Measurements from ENCODE around the gene BRSK1.
"Not testable (repeated sequence)": the region's sequence is repeated elsewhere in the genome, so short reads cannot be mapped to it uniquely, and the experiment has no call there.

Gene BRSK1

DNA sequence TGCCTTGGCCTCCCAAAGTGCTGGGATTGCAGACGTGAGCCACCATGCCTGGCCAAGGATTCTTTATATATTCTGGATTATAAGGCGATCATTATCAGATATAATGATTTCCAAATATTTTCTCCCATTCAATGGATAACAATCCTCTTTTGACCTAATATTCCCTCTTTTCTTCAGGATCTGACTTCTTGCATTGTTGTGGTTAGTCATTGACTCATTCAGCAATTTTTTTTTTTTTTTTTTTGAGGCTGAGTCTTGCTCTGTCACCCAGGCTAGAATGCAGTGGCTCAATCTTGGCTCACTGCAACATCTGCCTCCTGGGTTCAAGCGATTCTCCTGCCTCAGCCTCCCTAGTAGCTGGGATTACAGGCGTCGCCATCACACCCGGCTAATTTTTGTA is 46.0 kb downstream of the BRSK1 start:
- DNase-seq (ENCODE audit: low read depth) = not testable (repeated sequence)

DNA sequence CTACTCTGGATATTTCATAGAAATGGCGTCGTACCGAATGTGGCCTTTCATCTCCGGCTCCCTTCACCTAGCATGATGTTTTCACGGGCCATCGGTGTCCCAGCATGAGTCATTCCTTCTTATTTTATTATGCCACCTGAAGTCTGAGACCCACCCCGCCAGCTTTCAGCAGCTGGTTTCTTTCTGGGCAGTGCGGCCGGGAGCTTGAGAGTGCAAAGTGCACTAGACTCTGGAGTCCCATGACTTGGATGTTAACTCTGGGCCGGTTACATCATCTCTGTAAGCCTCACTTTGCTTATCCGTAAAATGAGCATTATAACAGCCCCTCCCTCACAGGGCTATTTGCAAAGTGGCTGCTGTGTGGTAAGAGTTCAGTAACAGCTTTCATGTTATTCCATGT is 50.1 kb downstream of the BRSK1 start:
- DNase-seq (ENCODE audit: low read depth) = no peak

DNA sequence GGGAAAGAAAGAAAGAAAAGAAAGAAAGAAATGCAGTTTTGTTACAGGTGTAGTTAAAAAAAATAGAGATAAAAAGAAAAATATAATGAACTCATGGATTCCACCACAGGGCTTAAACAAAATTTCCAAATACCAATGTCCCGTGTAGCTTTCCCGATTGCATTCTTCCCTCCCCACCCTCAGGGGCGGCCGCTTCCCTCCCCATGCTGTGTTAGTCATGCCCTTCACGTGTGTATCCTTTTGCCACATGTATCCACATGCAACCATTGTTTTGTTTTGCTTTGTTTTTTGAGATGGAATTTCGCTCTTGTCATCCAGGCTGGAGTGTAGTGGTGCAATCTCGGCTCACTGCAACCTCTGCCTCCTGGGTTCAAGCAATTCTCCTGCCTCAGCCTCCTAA is 52.3 kb downstream of the BRSK1 start:
- no peak for DNase-seq (ENCODE audit: low read depth)

- peak; percentile 100 for DNase-seq (ENCODE audit: low read depth)
Measured at GRCh38 chr19:55339105-55339888, 55.5 kb downstream of the BRSK1 start, which contains the start of gene KMT5C. KMT5C (plus strand) TSS chr19:55339876; CDS start chr19:55341937, 2,061 bp downstream.

- no peak for DNase-seq (ENCODE audit: low read depth)
Measured at GRCh38 chr19:55339889-55340783, 56.3 kb downstream of the BRSK1 start.

GRCh38 chr19:55340784-55341147 is 57.0 kb downstream of the BRSK1 start:
- no peak for DNase-seq (ENCODE audit: low read depth)

GRCh38 chr19:55341171-55341588 is 57.4 kb downstream of the BRSK1 start:
- no peak for DNase-seq (ENCODE audit: low read depth)

DNA sequence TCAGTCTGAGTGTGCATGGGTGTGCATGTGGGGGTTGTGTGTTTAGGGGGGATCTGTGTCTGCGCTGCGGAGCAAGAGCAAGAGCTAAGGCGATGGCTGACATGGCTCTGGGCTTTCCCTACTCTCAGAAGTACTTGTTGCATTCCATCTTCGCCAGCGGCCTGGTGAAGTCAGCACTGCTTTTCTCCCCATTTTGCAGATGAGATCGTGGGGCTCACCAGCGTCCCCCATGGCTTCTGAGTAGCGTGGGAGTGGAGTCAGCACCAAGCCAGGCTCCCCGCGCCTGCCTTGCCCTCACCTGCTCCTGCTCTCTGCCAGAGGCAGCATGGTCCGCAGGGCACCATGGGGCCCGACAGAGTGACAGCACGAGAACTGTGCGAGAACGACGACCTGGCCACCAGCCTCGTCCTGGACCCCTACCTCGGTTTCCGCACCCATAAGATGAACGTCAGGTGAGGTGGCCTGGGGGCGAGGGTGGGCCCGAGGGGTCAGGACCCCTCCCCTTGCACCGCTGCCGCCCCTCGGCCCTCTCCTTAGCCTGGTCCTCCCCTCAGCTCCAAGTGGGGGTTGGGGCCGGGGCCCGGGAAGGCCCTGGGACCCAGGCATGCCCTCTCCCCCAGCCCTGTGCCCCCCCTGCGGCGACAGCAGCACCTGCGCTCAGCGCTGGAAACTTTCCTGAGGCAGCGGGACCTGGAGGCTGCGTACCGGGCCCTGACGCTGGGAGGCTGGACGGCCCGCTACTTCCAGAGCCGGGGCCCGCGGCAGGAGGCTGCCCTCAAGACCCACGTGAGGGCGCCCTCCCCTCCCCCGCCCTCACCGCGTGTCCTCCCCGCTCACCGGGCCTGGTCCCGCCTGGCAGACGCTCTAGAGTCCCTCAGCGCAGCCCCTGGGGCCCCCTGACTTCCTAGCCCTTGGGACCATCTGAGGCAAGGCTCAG is 58.1 kb downstream of the BRSK1 start:
- DNase-seq (ENCODE audit: low read depth) = no peak

DNA sequence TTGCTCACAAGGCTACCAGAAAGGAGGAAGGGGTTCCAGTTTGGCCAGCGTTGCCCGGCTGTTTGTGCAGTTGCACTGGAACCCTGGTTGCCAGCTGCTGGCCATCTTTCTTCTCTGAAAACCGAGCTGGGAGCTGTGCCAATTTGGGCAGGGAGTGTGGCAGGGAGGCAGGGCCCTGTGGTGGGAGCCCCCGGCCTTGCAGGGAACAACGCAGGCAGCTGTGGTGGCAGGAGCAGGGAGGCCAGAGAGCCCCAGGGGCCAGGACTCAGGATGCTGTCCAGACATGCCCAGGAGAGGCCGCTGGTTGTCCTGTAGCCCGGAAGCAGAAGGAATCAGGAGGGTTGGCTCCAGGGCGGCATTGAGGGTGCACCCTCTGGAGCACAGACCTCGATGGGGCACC is 60.6 kb downstream of the BRSK1 start:
- no peak for DNase-seq (ENCODE audit: low read depth)

GRCh38 chr19:55345101-55345817 is 61.5 kb downstream of the BRSK1 start:
- no peak for DNase-seq (ENCODE audit: low read depth)

- no peak for DNase-seq (ENCODE audit: low read depth)
Measured at GRCh38 chr19:55345818-55346724, 62.3 kb downstream of the BRSK1 start.

DNA sequence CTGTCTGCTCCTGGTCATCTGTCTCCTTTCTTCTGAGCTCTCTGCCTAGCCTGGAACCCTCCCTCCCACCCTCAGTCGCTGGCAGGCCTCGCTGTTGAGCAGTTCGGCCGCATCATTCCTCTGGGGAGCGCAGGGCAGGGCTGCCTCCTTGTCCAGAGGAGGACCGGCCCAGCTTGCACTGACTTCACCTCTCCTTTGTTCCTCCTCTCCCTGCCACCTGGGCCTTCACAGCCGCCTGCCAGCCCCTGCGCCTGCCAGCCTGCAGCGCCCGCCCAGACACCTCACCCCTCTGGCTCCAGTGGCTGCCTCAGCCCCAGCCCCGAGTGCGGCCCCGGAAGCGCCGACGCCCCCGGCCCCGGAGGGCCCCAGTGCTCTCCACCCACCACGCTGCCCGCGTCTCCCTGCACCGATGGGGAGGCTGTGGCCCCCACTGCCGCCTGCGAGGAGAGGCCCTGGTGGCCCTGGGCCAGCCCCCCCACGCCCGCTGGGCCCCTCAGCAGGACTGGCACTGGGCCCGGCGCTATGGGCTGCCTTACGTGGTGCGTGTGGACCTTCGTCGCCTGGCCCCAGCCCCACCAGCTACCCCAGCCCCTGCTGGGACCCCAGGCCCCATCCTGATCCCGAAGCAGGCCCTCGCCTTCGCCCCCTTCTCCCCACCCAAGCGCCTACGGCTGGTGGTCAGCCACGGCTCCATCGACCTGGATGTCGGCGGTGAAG is 63.1 kb downstream of the BRSK1 start:
- DNase-seq (ENCODE audit: low read depth) = no peak

- no peak for DNase-seq (ENCODE audit: low read depth)
Measured at GRCh38 chr19:55347442-55348009, 63.7 kb downstream of the BRSK1 start.

GRCh38 chr19:55348317-55349034 is 64.7 kb downstream of the BRSK1 start:
- no peak for DNase-seq (ENCODE audit: low read depth)

- no peak for DNase-seq (ENCODE audit: low read depth)
Measured at GRCh38 chr19:55350620-55351315, 67.0 kb downstream of the BRSK1 start.

- no peak for DNase-seq (ENCODE audit: low read depth)
Measured at GRCh38 chr19:55352040-55352439, 68.2 kb downstream of the BRSK1 start.

DNA sequence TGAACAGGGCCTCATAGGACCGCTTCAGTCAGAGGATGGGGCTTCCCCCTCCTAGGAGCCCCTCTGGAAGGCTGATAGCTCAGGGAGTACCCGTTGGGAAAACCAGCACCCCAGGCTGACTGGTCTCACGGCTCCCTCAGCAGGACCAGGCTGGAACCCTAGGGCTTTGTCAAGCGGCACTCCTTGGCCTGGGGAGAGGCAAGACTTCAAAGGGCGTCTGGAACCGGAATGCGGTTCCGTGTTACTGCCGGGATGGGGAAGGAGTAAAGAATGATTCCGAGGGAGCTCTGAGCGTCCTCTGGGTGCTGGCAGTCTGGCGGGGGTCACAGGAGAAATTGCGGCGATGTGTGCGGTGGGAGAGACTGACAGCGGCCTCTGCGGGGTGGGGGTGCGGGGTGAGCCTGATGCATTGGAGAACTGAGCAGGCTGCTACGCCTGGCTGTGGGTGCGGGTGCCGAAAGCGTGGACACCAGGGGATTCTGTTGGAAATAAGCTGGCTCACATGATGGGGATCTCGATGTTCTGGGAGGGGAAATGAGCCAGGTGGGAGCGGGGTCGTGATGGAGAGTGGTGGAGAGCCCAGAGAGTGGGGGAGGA is 68.8 kb downstream of the BRSK1 start:
- DNase-seq (ENCODE audit: low read depth) = no peak

All from stromal cell of bone marrow (primary cell).